NCI-H774 (cell line): Measurements from ENCODE around the gene SAMD11.

Experiments
- DNase-seq: peaks from one replicate; lab custom pipeline; 2025; lab: John Stamatoyannopoulos, UW

SAMD11 gene

GRCh38 chr1:904310-904950, 19.3 kb upstream of the SAMD11 start:
- DNase-seq: peak; percentile 29

GRCh38 chr1:905071-905749, 18.5 kb upstream of the SAMD11 start:
- no peak for DNase-seq

- no peak for DNase-seq
These were observed 17.7 kb upstream of the SAMD11 start for GRCh38 chr1:905811-906599.

DNA sequence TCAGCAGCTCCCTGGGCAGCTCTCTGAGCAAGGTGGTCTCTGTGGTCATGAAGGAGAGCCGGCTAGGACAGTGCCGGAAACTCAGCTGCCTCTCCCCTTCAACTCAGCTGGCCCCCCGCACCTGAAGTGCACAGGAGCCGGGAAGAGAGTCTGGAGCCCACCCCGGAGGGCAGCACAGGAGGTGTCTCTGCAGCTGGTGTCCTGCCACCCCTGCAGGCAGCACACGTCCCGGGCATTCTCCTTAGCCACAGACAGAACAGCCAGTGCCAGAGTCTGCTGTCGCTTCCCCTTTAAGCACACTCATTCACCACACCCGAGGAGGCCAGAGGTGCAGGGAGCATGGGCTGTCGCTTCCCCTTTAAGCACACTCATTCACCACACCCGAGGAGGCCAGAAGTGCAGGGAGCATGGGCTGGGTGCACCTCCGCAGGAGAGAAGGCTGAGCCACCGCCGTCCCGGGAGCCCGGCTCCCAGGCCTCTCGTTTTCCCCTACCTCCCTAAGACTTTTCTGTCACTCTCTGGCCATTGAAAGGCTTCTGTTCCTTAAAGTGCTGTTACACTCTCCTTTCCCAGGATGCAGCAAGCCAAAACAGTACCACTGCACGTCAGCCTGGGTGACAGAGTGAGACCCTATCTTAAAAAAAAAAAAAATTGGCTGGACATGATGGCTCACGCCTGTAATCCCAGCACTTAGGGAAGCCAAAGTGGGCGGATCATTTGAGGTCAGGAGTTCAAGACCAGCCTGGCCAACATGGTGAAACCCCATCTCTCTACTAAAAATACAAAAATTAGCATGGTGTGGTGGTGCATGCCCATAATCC, 16.9 kb upstream of the SAMD11 start:
- no peak for DNase-seq

DNA sequence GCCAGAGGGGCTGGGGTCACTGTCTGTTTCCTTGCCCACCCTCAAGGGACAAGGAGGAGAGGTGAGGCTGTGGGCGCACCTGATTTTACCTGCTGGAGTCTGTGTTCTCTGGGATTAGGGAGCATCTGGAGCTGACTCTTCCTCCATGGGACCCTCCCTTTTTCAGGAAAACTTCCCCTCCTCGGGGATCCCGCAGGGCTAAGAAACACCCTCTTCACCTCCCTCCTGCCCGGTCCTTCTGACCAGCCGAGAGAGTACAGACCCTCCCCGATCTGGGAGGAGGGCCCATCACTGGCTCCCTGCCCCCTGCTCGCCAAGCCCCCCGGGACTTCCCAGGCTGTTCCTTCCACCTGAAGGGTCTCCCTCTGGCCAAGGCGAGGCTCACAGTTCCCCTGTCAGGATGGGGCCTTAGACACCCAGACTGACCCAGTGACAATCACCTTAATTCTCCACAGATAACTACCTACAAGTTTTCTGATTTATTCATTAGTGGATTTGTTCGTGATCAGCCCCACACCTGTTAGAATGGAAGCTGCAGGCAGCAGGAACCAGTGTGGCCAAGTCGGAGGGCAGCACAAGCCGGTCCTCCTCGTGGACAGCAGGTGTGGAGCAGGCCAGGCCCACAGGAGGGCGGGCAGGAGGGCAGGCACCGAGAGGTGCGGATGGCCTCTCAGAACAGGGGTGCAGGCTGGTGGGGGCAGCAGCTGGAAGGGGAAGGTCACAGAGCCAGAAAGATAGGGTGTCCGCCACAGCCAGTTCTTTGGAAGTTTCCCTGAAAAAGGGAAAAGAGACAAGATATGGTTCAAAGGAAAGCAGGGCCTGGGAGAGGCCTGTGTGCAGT, 15.9 kb upstream of the SAMD11 start:
- DNase-seq: no peak

GRCh38 chr1:908661-909060, 15.1 kb upstream of the SAMD11 start:
- DNase-seq: no peak

DNA sequence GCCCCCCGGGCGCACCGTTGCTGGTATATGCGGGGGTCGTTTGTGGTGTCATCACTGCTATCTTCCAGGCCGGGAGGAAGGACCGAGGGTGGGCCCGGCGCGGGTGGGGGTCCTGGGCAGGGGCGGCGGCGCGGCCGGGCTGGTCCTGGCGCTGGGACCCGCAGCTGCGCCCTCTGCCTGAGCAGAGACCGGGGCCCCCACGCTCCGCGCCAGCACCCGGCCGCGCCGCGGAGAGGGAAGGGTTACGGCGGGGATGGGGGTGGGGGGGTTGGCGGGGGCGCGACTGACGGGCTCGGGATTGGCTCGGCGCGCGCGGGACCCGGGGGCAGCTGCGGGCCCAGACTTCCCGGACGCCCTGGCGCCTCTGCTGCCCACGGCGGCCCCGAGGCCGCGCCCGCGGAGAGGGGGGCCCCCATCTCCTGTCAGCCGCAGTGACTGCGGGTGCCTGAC, 13.8 kb upstream of the SAMD11 start:
- no peak for DNase-seq

DNA sequence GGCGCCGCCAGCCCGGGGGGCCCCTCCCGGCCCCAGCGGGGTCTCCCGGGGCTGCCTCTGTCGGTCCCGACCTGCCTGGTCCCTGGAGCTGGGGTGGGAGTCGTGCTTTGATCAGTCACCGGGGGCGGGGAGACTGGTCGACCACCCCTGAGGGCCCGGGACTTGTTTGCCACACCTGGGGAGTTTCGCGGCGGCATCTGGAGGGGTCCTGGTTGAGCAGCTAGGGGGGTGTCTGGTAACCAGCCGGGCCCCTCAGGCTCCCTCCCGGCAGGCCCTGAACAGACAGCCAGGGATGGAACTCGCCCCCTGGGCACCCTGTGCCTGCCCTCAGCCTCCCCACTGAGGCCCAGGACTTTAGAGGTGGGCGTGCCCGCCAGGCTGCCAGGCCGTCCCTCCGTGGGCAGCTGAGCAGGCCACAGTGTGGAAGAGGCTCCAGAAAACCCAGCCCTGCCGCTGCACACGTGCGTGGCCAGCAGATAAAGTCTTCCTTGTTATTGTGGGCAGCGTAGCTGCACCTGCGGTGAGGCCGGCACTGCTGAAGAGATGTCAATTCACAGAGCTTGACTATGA, 13.3 kb upstream of the SAMD11 start:
- DNase-seq: no peak

DNA sequence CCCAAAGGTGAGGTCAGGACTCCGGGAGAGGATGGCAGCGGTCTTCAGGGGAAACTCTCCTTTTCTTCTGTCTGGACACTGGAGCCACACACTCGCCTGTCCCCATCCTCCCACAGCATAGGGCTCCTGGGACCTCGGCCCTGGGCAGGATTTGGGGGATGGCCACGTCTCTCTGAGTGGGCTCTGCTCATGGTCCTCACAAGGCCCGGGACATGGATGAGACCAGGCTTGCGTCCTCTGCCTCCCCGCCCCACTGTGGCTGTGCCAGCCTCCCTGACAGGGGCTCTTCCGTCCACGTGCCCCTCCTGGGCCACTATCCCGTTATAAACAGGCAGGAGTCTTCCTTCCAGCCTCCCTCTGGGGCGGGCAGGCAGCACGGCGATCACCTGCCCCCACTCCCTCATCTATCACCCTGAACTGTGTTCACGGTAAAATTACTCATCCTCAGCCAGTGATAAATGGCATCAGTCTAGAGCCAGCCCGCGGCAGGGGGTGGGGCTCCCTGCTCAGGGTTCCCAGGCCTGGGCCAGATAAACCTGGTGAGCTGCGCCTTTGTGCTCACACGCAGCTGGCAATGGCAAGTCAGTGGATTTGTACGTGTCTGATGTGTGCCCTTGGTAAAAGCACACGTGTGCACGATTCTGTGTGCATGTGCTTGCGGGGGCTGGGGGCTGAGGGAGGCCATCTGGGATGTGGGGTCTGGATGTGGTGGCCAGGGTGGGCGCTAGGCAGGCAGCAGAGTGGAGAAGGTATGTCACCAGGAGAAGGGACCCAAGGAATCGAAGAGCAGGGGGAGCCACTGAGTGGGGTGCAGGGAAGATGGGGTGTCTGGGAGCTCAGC, 12.6 kb upstream of the SAMD11 start:
- no peak for DNase-seq

DNA sequence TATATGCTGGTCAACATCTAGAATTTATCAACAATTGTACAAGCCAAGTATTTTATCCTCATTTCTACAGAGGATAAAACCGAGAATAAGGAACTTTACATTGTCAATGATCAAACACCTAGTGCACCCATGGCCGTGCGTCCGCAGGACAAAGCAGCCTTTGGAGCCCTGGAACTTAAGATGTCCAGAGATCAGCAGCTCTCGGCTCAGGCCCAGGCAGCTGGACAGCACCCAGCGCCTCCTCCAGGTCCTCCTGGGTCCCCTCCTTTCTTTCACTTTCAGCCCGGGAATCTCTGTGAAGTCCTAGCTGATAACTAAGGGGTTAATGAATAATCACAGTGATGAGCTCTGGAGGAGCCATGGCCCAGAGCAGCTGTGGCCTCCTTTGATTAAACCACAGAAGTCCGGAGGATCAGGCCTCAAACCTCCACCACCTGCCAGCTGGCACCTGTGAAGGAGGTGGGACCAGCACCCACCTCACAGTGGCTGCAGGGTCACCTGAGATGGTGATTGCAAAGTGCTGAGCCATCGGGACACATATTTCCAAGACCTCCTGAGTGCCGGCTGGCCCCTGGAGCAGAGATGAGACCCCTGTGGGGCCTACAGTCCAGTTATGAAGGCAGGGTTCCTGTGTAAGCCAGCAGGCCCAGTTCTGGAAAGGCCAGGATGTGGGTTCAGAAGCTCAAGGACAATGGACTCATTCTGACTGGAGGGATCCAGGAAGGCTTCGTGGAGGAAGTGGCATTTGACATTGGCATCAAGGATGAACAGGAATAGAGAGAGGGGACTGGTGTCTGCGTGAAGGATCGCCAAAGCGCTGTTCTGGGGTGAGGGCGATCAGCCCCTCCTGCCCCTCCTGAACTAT, 11.6 kb upstream of the SAMD11 start:
- DNase-seq: no peak

DNA sequence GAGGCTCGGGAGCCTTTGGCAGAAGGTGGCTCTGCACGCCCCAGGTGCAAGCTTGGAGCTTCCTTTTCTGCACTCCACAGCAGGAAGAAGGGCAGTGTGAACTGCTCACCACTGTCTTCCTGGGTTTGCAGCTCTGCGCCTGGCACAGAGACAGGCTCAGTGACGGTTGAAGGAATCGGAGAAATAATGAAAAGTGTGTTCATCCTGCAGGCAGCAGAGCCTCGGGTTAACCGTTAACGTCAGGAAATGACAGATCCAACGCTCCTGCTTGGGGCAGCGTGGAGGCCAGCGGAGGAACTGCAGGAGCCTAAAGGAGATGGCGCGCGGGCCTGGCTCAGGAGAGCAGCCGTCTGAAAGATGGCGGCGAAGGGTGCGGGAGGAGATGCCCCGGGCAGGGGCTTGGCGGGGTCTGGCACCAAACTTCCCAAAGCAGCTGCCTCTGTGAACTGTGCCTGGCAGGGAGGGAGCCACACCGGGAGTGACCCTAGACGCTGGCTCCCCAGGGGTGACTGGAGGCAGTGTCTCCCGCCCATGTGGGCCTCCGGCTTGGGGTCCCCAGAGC, 10.9 kb upstream of the SAMD11 start:
- DNase-seq: no peak

DNA sequence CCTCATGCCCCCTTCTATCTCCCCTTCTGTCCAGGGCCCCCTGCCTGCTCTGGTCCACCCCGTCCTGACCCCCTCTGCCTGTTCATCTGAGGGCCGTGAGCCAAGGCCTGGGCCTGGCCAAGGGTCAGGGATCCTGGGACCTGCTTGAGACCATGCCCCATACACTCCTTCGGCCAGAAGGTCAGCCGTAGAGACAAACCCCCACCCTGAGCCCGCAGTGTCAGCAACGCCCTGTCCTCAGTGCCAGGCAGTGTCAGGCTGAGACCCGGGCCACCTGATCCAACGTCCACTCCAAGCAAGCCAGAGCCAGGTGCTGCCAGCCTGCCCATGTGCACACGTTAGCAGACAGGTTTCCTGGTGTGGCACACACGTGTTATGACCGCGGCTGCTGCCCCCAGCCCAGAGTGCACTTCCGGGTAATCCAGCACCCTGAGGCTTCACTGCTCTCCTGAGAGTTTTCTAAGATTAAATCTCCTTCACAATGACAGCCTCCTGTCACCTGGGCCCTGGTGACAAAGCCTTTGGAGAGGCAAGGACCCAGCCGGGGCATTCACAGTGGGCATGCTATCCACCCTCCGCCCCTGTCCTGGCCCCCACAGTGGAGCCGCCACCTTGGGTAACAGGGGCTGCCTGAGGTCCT, 10.1 kb upstream of the SAMD11 start:
- DNase-seq: no peak

- no peak for DNase-seq
These were observed 9.4 kb upstream of the SAMD11 start for GRCh38 chr1:914131-914890.

DNA sequence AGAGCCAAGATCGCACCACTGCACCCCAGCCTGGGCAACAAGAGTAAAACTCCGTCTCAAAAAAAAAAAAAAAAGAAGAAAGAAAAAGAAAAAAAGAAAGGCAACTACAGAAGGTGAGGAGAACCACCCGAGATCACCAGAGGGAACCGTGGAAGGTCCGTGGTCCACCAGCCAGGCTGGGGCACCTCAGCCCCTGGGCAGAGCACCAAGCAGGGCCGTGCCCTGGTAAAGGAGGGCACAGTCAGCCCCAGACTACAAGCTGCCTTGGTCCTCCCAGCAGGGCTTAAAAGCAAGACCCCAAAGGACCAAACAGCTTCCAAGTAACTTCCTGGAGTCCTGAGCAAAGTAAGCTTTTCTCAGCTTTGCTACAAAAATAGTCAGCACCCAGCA, 8.8 kb upstream of the SAMD11 start:
- no peak for DNase-seq

GRCh38 chr1:915295-916172, 8.2 kb upstream of the SAMD11 start:
- DNase-seq: no peak
